ENCODE data around the gene FAM170B. TPM values are rescaled to one million over a fixed set of nuclear protein-coding genes. Genes with fewer than 3 reads are reported as not detected.

FAM170B gene
- total and polyA plus RNA-seq, 2 donors (not counting 3 experiments of a cell fraction or from before 2014, with no cell fraction given): not detected

GRCh38 chr10:49174926-49175500 lies 41.2 kb upstream of the FAM170B start:
- no peak overlapping the region for H3K9ac ChIP-seq (replicated peaks; ENCODE audit: extremely low read depth, insufficient read depth, low read length)
- no peaks in the 10 kb centered on the region for H3K79me2 ChIP-seq (ENCODE audit: control insufficient read depth, insufficient read depth, low read length)
- H3K9me1 ChIP-seq (replicated peaks; ENCODE audit: control insufficient read depth, extremely low read depth, insufficient read depth, low read length): no peaks in the 10 kb centered on the region
- TF ChIP-seq GATA2 (IDR thresholded peaks at IDR 0.05; ENCODE audit: insufficient read depth, insufficient read length, low read depth, low read length): no peak
- TF ChIP-seq MYC (IDR thresholded peaks at IDR 0.05; ENCODE audit: low read depth, low read length): no peak
- TF ChIP-seq CTCF (IDR thresholded peaks at IDR 0.05; ENCODE audit: extremely low read depth in 1 of 2, insufficient read depth in 1 of 2, low read depth in 1 of 2, low read length in 2 of 2): no peak
- TF ChIP-seq POLR2A (IDR thresholded peaks at IDR 0.05; ENCODE audit: low read depth, low read length): no peak
- TF ChIP-seq FOS (IDR thresholded peaks at IDR 0.05; ENCODE audit: borderline replicate concordance, insufficient read depth, low read length): no peak
- TF ChIP-seq JUN (IDR thresholded peaks at IDR 0.05; ENCODE audit: borderline replicate concordance, insufficient read depth, insufficient read length, low read depth): no peak
- no peak for TF ChIP-seq EZH2 (IDR thresholded peaks at IDR 0.05; ENCODE audit: borderline replicate concordance, low read depth, low read length, severe bottlenecking)
- TF ChIP-seq POLR2AphosphoS5 (IDR thresholded peaks at IDR 0.05; ENCODE audit: insufficient read depth, low read depth, low read length): no peak
- TF ChIP-seq, protein P1, sequence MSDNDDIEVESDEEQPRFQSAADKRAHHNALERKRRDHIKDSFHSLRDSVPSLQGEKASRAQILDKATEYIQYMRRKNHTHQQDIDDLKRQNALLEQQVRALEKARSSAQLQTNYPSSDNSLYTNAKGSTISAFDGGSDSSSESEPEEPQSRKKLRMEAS (IDR thresholded peaks at IDR 0.05; ENCODE audit: insufficient read depth, insufficient read length): no peak
- no peak for DNase-seq (ENCODE audit: low read depth, low spot score)
- intact Hi-C loops (cut with micrococcal nuclease) (no loop called here), dilution Hi-C loops (cut with MboI; ENCODE audit: extremely low pct_ligation_motif_present, low sequenced_read_pairs) (no loop called here)
- no peak overlapping the region for H3K27ac ChIP-seq (ENCODE audit: insufficient read depth, low read depth, low read length)
- H3K4me1 ChIP-seq (ENCODE audit: control insufficient read depth, extremely low read depth, insufficient read depth, low read length): peaks cover 9% of the 10 kb centered on the region
- H2AFZ ChIP-seq (ENCODE audit: low read depth, low read length): no peak overlapping the region
- H3K27me3 ChIP-seq (ENCODE audit: control insufficient read depth in 2 of 2, insufficient read depth in 2 of 2, low read length in 2 of 2): peaks cover 0 to 4% of the 10 kb centered on the region in 2 experiments
- H4K20me1 ChIP-seq (replicated peaks; ENCODE audit: control insufficient read depth, extremely low read depth, insufficient read depth, low read length): no peaks in the 10 kb centered on the region
- no peak for FAIRE-seq
- no TSS peak for BruUV-seq (replicated peaks)
- no peak overlapping the region for H3K4me3 ChIP-seq (replicated peaks in 1 of 3; ENCODE audit: insufficient read depth in 1 of 3, low read depth in 1 of 3, low read length in 3 of 3)
- no peaks in the 10 kb centered on the region for H3K9me3 ChIP-seq (replicated peaks; ENCODE audit: control insufficient read depth, insufficient read depth, low read length)
- ChIA-PET POLR2A (no interaction called here), CTCF (interaction anchor here (3.2 kb wide), 1 partner anchor 11 kb away, joined by 13 read pairs; no protein-coding TSS in a partner anchor)
- H3K36me3 ChIP-seq (ENCODE audit: control insufficient read depth in 2 of 2, extremely low read depth in 1 of 2, insufficient read depth in 2 of 2, low read length in 2 of 2): no peaks in the 10 kb centered on the region
- H3K4me2 ChIP-seq (ENCODE audit: insufficient read depth, low read length): no peak overlapping the region

Measured in endothelial cell of umbilical vein (primary cell).